ENCODE data around the gene SKOR1. TPM values are rescaled to one million over a fixed set of nuclear protein-coding genes. Genes with fewer than 3 reads are reported as not detected.

The SKOR1 gene
- total and polyA plus RNA-seq, 2 of the 13 experiments (the other 11 are each of a cell fraction or from before 2014, with no cell fraction given) = 0.09 to 0.11 TPM

DNA sequence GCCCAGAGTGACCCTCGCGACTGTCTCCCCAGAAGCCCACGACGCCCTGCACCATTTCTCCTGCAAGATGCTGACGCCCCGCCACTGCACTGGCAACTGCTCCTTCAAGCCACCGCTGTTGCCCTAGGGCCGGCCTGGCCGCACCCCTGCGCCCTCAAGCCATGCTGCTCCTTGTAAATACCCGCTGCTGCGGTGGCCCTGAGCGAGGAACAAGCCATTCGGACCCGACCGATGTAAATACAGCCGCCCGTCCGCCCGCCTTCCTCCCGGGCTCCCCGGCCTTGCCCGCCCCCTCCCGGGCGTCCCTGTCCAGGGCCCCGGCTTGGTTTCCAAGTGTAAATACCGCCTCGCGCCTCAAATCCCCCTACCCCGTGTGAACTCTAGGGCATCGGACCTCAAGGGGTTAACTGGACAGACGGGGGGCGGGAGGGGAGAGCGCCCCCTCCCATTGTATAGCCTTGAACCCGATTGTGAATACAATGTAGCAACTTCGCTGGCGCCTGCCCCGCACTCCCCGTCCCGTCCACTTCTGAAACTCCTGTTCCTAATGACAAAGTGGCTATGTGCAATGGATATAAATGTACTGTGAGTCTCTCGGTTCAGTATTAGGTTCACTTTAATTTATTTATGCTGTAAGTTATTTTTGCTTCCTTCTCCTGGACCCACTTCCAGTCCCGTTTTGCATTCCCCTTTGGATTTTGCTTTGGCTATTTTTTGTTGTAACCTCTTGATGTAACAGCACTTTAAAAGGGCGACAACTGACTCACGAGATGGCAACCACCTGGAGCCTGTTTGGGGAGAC lies 8.6 kb downstream of the SKOR1 start (continued):
- TF ChIP-seq SYNCRIP (IDR thresholded peaks at IDR 0.05; ENCODE audit: insufficient read depth, low read depth, low read length) (no peak), NR1H2 (CRISPR knock-in tag; IDR thresholded peaks at IDR 0.05; ENCODE audit: borderline replicate concordance, low read depth) (no peak), DMTF1 (CRISPR knock-in tag; IDR thresholded peaks at IDR 0.05) (no peak), STAG1 (CRISPR knock-in tag; IDR thresholded peaks at IDR 0.05) (peak; percentile 79), ZNF83 (CRISPR knock-in tag; IDR thresholded peaks at IDR 0.05; ENCODE audit: borderline replicate concordance) (peak; percentile 39; the same call in 1 of the 2 replicates), KDM5B (CRISPR knock-in tag; IDR thresholded peaks at IDR 0.05; ENCODE audit: borderline replicate concordance) (peak; percentile 33; the same call in 1 of the 2 replicates), ONECUT2 (CRISPR knock-in tag; IDR thresholded peaks at IDR 0.05) (no peak), HMGXB4 (CRISPR knock-in tag; IDR thresholded peaks at IDR 0.05; ENCODE audit: borderline replicate concordance in 1 of 2, low read depth in 1 of 2) (peak; percentile 46 to 62; a peak in 2 of 4 replicates), ZNF101 (CRISPR knock-in tag; IDR thresholded peaks at IDR 0.05; ENCODE audit: borderline replicate concordance, low read depth) (no peak), XBP1 (CRISPR knock-in tag; IDR thresholded peaks at IDR 0.05) (no peak), ZNF33A (CRISPR knock-in tag; IDR thresholded peaks at IDR 0.05; ENCODE audit: borderline replicate concordance) (no peak), ZNF230 (CRISPR knock-in tag; IDR thresholded peaks at IDR 0.05) (no peak), CC2D1A (CRISPR knock-in tag; IDR thresholded peaks at IDR 0.05) (no peak), ARNT (IDR thresholded peaks at IDR 0.05) (no peak), ZNF782 (CRISPR knock-in tag; IDR thresholded peaks at IDR 0.05; ENCODE audit: borderline replicate concordance) (no peak), ZNF766 (CRISPR knock-in tag; IDR thresholded peaks at IDR 0.05; ENCODE audit: borderline replicate concordance) (no peak), NFIB (CRISPR knock-in tag; IDR thresholded peaks at IDR 0.05; ENCODE audit: borderline replicate concordance) (no peak), NR2C2 (CRISPR knock-in tag; IDR thresholded peaks at IDR 0.05; ENCODE audit: borderline replicate concordance) (no peak), TIGD3 (CRISPR knock-in tag; IDR thresholded peaks at IDR 0.05; ENCODE audit: borderline replicate concordance) (no peak), ZNF30 (CRISPR knock-in tag; IDR thresholded peaks at IDR 0.05) (no peak), ZBTB14 (CRISPR knock-in tag; IDR thresholded peaks at IDR 0.05) (no peak)
- TF ChIP-seq, protein P1, sequence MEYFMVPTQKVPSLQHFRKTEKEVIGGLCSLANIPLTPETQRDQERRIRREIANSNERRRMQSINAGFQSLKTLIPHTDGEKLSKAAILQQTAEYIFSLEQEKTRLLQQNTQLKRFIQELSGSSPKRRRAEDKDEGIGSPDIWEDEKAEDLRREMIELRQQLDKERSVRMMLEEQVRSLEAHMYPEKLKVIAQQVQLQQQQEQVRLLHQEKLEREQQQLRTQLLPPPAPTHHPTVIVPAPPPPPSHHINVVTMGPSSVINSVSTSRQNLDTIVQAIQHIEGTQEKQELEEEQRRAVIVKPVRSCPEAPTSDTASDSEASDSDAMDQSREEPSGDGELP (IDR thresholded peaks at IDR 0.05; ENCODE audit: borderline replicate concordance, low read depth) = no peak

All from HepG2 (cell line).